Measurements from ENCODE around the gene PDIA5.

Gene PDIA5

GRCh38 chr3:123122057-123122456, 55.2 kb downstream of the PDIA5 start:
- no peak for DNase-seq

DNA sequence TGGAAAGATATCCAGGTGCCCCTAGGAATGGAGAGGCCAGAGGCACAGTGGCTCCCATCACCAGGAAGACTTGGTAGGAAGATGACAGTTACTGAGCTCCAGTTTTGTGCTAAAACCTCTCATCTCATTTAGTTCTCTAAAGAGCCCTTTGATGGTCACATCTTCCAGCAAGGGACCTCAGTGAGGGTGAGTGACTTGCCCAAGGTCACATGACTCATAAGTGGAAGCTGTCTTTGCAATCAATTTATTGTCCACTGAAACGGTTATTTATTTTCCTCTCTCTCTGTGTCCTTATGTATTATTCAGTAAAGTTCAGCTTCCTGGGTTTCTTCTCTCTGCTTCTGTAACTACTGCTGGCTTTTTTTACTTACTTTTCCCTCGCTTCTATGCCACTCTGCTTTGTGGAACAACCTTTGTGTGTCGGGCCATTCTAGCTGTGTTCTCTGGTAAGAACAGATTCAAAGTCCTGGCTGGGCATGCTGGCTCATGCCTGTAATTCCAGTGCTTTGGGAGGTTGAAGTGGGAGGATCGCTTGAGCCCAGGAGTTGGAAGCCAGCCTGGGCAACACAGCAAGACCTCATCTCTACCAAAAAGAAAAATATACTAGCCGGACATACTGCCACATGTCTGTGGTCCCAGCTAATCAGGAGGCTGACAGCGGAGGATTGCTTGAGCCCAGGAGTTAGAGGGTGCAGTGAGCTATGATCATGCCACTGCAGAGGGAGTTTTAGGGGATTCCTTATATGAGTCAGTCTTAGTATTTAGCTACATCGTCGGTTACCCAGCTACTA, 55.9 kb downstream of the PDIA5 start:
- no peak for DNase-seq

DNA sequence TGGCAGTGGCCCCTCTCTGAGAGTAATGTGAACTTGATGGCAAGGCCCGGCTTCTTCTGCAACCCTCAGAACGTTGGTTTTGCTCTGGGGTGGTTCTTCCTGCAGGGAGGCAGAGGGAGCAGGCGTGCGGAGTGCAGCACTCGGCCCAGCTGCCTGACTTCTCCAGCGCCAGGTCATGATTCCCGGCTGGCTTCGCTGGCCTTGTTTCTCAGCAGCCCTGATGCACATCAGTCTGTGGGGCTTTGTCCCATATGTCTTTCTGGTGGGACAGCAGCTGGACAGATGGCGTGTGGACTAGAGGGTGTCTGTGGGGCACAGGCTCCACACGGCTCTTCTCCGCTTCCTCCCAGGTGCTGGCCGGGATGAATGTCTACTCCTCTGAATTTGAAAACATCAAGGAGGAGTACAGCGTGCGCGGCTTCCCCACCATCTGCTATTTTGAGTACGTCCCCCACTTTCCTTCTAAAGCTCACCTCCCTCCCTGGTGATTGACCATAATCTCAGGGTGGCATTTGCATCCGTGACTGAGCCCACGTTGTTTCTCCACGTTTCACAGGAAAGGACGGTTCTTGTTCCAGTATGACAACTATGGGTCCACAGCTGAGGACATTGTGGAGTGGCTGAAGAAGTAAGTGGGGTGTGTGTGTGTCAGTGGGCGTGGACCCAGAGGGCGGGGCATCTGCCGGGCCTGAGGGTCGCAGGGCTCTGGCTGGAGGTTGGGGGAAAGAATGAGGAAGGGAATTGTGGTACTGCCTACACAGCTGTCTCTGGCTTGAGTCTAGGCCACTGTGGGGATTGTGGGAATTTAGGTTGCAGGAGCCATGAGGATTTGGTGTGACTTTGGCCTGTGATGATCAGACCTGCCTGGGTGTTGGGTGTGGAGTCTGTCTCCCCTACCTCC, 57.1 kb downstream of the PDIA5 start:
- no peak for DNase-seq

DNA sequence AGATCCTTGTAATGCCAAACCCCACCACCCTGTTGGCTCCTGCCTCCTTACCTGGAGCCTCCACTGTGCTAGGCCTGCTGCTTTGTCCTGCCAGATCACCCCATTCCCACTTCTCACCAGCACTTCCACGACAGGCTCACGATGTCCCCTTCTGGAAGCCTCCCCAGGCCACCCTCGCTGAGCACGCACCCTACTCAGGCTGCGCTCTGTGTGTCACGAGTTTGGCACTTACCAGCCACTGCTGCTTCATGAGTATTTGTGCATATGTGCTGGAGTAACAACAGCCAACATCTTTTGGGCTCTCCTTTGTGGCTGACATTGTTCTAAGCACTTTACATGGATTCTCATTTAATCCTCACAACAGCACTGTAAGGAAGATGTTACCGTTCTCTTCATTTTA, 58.1 kb downstream of the PDIA5 start:
- DNase-seq, result no peak

- no peak for DNase-seq
Measured at GRCh38 chr3:123126031-123126430, 59.2 kb downstream of the PDIA5 start.

DNA sequence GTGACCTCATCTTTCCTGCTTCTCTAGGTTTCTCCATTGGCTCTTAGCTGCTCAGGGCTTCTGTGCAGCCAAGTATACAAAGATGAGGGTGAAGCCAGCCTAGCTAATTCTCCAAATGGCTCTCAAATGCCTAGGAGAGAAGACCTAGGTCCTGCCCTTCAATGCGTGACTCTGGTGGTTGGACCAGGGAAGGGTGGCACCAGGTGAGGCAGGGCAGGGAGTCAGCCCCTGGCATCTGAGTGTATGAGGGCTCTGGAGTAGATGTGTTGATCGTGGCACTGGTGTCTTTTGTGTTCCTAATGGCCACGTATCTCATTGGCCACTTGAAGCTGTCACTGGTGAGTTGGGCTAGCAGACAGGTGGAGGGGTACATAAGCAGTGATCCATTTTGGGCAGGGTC, 59.8 kb downstream of the PDIA5 start:
- no peak for DNase-seq

DNA sequence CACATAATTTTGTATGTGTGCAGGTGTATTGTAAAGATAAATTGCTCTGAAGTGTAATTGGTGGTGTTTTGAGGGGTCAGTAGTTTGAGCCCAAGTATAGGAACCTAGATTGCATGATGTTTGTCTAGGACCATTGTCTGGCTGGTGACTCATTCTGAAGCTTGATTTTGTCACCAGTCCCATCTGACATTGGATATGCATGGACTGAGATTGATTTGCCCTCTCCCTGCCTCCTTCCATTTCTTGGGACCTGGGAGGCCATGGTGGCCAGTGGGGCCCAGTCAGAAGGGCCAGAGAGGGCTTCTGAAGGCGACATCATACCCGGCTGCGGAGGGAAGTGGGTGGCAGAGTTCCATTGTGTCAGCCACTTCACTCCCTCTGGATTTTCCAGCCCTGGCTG, 62.3 kb downstream of the PDIA5 start:
- no peak for DNase-seq

GRCh38 chr3:123129532-123129931, 62.7 kb downstream of the PDIA5 start:
- DNase-seq, result no peak

GRCh38 chr3:123130079-123130750, 63.4 kb downstream of the PDIA5 start:
- DNase-seq, result no peak

DNA sequence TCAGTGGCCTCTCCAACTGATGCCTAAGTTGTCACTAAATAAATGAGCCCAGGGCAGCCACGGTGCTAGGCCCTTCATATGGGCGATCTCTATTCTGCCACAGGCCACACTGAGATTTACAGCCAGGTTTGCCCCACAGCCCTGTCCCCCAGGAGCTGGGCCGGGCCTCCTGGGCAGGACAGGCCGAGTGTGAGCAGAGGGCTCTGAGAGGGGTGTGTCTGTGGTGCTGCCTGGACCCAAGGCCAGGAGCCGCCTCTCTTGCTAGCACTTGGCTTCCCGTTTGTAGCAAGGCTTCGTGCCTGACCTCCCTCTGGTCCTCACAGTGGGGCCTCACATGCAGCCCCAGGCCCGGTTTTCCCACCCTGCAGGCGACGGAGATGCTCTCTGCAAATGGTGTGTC, 67.8 kb downstream of the PDIA5 start:
- no peak for DNase-seq

- no peak for DNase-seq
Measured at GRCh38 chr3:123137001-123137400, 70.2 kb downstream of the PDIA5 start.

DNA sequence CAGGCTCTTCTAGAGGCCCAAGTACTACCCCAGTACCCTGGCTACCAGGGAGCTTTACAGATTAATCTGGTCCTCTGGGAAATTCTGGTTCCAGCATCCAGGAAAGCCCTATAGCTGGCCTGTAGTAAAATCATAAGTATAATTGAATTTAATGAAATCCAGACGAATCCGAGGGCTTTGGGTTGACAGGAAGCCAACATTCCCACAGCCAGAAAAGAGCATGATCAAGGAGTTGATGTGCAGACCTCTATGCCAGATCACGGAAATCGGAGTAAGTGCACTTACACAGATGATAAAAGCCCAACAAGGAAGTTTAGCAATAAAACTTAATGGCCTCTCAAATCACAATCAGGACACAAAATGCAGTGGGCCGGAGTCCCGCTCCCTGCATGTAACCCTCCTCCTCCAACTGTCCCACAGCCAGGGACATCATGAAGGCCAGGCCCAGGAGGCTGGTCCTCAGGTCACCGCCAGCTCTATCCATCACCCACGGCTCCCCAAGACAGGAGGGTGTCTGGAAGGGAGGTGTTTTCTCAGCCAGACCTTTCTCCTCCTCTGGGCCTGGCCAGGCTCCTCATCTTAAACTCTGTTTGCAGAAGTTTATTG, 72.1 kb downstream of the PDIA5 start:
- DNase-seq, result no peak

- no peak for DNase-seq
Measured at GRCh38 chr3:123139522-123139921, 72.7 kb downstream of the PDIA5 start.

- no peak for DNase-seq
Measured at GRCh38 chr3:123140550-123140949, 73.7 kb downstream of the PDIA5 start.

DNA sequence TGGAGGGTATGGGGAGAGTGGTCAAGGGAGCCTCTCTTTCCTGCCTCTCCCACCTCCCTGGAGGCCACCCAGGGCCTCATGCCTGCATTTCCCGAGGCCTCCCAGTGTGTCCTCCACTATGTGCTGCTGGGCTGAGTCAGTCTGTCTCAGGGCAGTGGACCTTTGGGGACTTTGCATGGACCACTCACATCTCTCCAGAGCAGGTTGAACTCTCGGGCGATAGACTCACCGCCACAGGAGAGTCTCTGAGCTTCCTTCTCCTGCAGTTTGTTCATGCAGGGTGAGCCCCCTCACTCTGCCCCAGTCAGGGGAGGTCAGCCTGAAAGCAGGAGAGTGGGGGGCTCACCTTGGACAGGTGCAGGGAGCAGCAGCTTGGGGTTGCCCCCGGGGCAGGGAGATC, 74.5 kb downstream of the PDIA5 start:
- no peak for DNase-seq

DNA sequence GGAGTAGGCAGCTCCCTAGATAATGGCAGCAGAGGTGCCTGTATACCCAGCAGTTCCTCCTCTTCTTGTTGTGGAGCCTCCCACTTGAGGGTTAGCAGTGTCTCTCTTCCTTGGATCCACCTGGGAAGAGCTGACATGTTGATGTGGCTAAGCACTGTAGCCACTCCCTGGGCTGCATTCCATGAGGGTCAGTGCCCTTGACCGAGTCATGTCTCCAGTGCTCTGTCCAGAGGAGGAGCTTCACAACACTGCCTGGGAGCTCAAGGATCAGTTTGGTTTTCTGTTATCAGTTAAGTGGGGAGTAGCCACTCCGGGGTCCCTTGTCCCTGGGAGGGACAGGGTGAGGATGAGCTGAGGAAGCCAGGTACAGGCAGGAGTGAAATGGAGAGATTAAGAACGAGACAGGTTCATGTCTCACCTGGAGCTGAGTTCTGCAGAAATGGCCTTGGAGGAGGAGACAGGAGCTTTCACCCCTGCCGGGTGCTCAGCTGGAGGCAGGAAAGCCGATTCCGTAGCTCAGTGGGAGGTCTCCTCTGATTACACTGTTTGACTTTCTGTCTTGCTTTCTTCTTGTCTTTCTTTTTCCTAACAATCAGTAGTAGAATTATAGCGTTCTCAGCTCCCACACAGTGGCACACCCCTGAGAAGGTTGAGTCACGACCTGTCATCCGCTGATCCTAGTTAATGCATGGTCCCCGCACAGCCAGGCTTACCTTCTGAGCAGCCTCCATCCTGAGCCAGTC, 77.0 kb downstream of the PDIA5 start:
- DNase-seq, result no peak

- no peak for DNase-seq
Measured at GRCh38 chr3:123147754-123148535, 81.1 kb downstream of the PDIA5 start.

GRCh38 chr3:123148772-123149171, 81.9 kb downstream of the PDIA5 start:
- DNase-seq, result no peak

GRCh38 chr3:123149525-123149924, 82.7 kb downstream of the PDIA5 start:
- DNase-seq, result no peak

- DNase-seq, result no peak
Measured at GRCh38 chr3:123150449-123151215, 83.8 kb downstream of the PDIA5 start.

GRCh38 chr3:123151251-123151705, 84.5 kb downstream of the PDIA5 start:
- no peak for DNase-seq
